HG02884 (cell line): ENCODE results near the gene NUDT13.

Source experiments
- ATAC-seq: cut with Tn5 transposase; IDR thresholded peaks from one replicate; pipeline ENCODE4 v1.9.1; 2021; ENCODE audit warnings: mild to moderate bottlenecking, moderate library complexity; ENCODE audit not compliant: unreplicated experiment

Gene NUDT13

GRCh38 chr10:73161079-73161478, 50.8 kb downstream of the NUDT13 start:
- no peak for ATAC-seq

- no peak for ATAC-seq
Measured at GRCh38 chr10:73161662-73162061, 51.4 kb downstream of the NUDT13 start.

DNA sequence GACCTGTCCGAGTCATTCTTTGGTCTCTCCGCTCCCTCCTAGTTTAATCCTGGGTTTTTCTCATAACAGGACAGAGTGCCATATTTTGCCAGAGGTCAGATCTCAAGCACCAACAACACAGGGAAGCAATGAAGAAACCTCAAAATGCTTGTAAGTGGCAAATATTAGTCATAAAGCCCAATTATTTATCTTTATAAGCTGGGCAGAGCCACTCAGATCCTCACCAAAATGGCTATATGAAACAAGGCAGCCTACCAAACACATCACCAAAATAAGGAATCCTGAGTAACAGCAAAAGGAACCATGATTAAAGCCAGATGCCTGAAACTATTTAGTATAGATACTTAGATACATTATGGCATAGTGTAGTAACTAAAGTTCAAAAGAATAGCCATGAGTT, 52.8 kb downstream of the NUDT13 start:
- no peak for ATAC-seq

- no peak for ATAC-seq
Measured at GRCh38 chr10:73166972-73167371, 56.7 kb downstream of the NUDT13 start.

- no peak for ATAC-seq
Measured at GRCh38 chr10:73167458-73167782, 57.2 kb downstream of the NUDT13 start.

DNA sequence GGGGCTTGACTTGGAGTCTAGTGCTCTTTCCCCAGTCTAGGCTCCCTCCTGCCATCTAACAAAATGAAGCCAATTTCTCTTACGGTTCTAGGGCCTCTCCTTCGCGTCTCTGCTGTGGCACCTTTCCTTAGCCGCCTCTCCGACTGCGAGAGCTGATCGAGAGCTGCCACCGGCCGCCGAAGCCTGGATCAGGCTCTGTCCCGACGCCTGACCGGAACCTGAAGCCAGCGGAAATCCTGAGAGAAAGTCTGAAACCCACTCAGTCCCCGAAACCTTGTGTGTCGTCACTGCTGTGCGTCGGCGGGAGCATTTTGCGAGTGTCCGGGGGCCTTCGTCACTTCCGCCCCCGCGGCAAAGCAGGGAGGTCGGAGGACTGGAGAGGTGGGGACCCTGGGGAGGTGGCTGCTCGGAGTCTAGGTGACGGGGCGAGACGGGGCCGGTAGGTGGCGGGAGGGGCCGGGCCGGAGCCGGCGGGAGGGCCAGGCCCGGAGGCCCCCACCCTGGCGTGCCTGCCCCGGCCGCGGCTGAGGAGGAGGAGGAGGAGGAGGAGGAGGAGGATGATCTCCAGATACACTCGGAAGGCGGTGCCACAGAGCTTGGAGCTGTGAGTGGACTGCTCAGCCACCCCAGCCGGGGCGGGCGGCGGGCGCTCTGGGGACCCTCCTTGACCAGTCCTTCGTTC, 57.7 kb downstream of the NUDT13 start, which contains the start of the genes ECD and FAM149B1:
Gene ECD, minus strand, starts transcription at position 226 of the 682 bp plus-strand sequence. CDS start 4,071 bp downstream, outside the sequence.
Gene FAM149B1, plus strand, starts transcription at position 337 of the 682 bp plus-strand sequence. Its CDS starts 221 bp downstream, at position 558.
- ATAC-seq: peak; percentile 93

DNA sequence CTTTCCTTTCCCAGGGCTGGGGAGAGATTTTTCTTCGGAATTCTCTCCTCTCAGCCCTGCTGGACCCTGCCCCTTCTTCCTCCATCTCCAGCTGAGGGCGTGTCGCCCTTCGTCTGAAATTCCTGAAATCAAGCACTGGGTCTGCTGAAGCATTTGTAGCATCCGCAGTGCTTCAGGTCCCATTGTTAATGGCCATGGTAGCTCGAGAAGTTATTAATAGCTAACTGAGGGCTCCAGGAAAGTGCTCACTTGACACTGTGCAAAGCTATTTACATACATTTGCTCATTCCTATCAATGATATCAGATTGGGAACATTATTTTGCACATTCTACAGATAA, 58.2 kb downstream of the NUDT13 start:
- ATAC-seq: no peak

- no peak for ATAC-seq
Measured at GRCh38 chr10:73169320-73169719, 59.1 kb downstream of the NUDT13 start.

DNA sequence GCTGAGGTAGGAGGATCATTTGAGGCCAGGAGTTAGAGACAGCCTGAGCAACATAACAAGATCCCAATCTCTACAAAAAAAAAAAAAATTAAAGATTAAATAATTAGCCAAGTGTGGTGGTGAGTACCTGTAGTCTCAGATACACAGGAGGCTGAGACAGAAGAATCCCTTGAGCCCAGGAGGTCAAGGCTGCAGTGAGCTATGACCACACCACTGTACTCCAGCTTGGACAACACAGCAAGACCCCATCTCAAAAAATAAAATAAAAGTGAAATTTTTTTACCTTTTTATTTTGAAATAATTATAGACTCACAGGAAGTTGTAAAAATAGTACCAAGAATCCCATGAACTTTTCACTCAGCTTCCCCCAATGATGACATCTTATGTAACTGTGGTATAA, 62.6 kb downstream of the NUDT13 start:
- no peak for ATAC-seq

GRCh38 chr10:73174148-73174925, 64.1 kb downstream of the NUDT13 start:
- ATAC-seq: no peak
